Ovary (tissue), 3 donors: Measurements from ENCODE around the gene KLHL1.

ENCODE experiments used
- CTCF ChIP-seq, 3 donors: fragments of 450-650 bp in 2 of 3; fragments of 200-600 bp in 1 of 3; IDR thresholded peaks; one replicate each; pipeline versions ENCODE4 v1.5.1 to v1.8.0; 2016 to 2022; ENCODE audit warnings: antibody characterized with exemption in 3 of 3, mild to moderate bottlenecking in 1 of 3
- EP300 ChIP-seq: sonication (generic); formaldehyde crosslinking; IDR thresholded peaks from one replicate; pipeline ENCODE4 v1.6.1; 2017; ENCODE audit warnings: antibody characterized with exemption
- POLR2A ChIP-seq: fragments of 450-650 bp; IDR thresholded peaks from one replicate; pipeline ENCODE4 v1.6.1; 2017; ENCODE audit warnings: antibody characterized with exemption, mild to moderate bottlenecking, moderate library complexity
- donor health status: DM: no; HTN: no; CAD: no.

- TF ChIP-seq CTCF (IDR thresholded peaks at IDR 0.05) = no peak
- TF ChIP-seq POLR2A = no peak
- no peak for TF ChIP-seq EP300
Observed at GRCh38 chr13:69882451-69882850, 225.8 kb downstream of the KLHL1 start.
